IPS DF 6.9 (cell line): ENCODE measurements around the gene TTC21B.

Source experiments
- DNase-seq: peaks from one replicate; pipeline ENCODE4 v3.0.0-alpha.2; 2013; ENCODE audit warnings: low read depth, low spot score
- H3K27ac ChIP-seq: one replicate; pipeline ENCODE4 v1.5.1; 2013; ENCODE audit warnings: low read length, control low read depth
- H3K27me3 ChIP-seq: 2 replicates; pipeline ENCODE4 v1.6.1; 2013; ENCODE audit warnings: mild to moderate bottlenecking, low read length; ENCODE audit not compliant: control insufficient read depth, insufficient read depth
- H3K36me3 ChIP-seq: 2 replicates; pipeline ENCODE4 v1.6.1; 2013; ENCODE audit warnings: low read length; ENCODE audit not compliant: control insufficient read depth, insufficient read depth
- H3K4me1 ChIP-seq: 2 replicates; pipeline ENCODE4 v1.6.1; 2013; ENCODE audit warnings: low read length; ENCODE audit not compliant: control insufficient read depth, insufficient read depth
- H3K4me3 ChIP-seq: 2 replicates; pipeline ENCODE4 v1.5.1; 2013; ENCODE audit warnings: mild to moderate bottlenecking, low read length
- H3K9me3 ChIP-seq: 2 replicates; pipeline ENCODE4 v1.6.1; 2013; ENCODE audit warnings: low read length, inconsistent platforms; ENCODE audit not compliant: control insufficient read depth, insufficient read depth
- WGBS: extraction: QIAGEN DNeasy Blood & Tissue Kit; methylation state at CpG from one replicate; pipeline ENCODE4 v1.1.7; 2013; ENCODE audit warnings: mixed read lengths, missing lambda C conversion rate; ENCODE audit not compliant: insufficient read length, insufficient coverage; 5-methylcytosine and 5-hydroxymethylcytosine counted together

Gene TTC21B

GRCh38 chr2:165843351-165843750 lies 110.2 kb downstream of the TTC21B start:
- no peak for DNase-seq
- Histone ChIP-seq H3K4me3 (no peak overlapping the region), H3K36me3 (no peaks in the 10 kb centered on the region), H3K27me3 (no peaks in the 10 kb centered on the region), H3K27ac (no peak overlapping the region), H3K9me3 (no peaks in the 10 kb centered on the region), H3K4me1 (peaks cover 2% of the 10 kb centered on the region; the same call in 1 of the 2 replicates)
- WGBS = no CpG with 5 or more reads among the region's 1 CpG

GRCh38 chr2:165840333-165840958 lies 113.1 kb downstream of the TTC21B start:
- no peak overlapping the region for H3K4me3 ChIP-seq
- no peaks in the 10 kb centered on the region for H3K36me3 ChIP-seq
- H3K4me1 ChIP-seq = peaks cover 3% of the 10 kb centered on the region; the same call in 1 of the 2 replicates
- H3K27me3 ChIP-seq = no peaks in the 10 kb centered on the region
- H3K9me3 ChIP-seq = no peaks in the 10 kb centered on the region
- DNase-seq = no peak
- no peak overlapping the region for H3K27ac ChIP-seq

GRCh38 chr2:165839610-165840009 lies 114.0 kb downstream of the TTC21B start:
- no peaks in the 10 kb centered on the region for H3K36me3 ChIP-seq
- H3K4me1 ChIP-seq = peaks cover 3% of the 10 kb centered on the region; the same call in 1 of the 2 replicates
- no CpG with 5 or more reads among the region's 2 CpGs for whole genome bisulfite sequencing
- no peak overlapping the region for H3K27ac ChIP-seq
- H3K4me3 ChIP-seq = no peak overlapping the region
- H3K9me3 ChIP-seq = no peaks in the 10 kb centered on the region
- no peak for DNase-seq
- no peaks in the 10 kb centered on the region for H3K27me3 ChIP-seq

GRCh38 chr2:165837122-165837521 lies 116.5 kb downstream of the TTC21B start:
- 0 out of 2 replicates have a peak, but pooled peaks cover 1% of the 10 kb centered on the region for H3K4me1 ChIP-seq
- H3K27me3 ChIP-seq = no peaks in the 10 kb centered on the region
- H3K4me3 ChIP-seq = no peak overlapping the region
- no CpG with 5 or more reads among the region's 3 CpGs for WGBS
- no peaks in the 10 kb centered on the region for H3K9me3 ChIP-seq
- DNase-seq = no peak
- no peak overlapping the region for H3K27ac ChIP-seq
- no peaks in the 10 kb centered on the region for H3K36me3 ChIP-seq

GRCh38 chr2:165835363-165835762 lies 118.2 kb downstream of the TTC21B start:
- DNase-seq = no peak
- no peaks in the 10 kb centered on the region for H3K27me3 ChIP-seq
- H3K27ac ChIP-seq = no peak overlapping the region
- H3K4me1 ChIP-seq = 0 out of 2 replicates have a peak, but pooled peaks cover 1% of the 10 kb centered on the region
- H3K4me3 ChIP-seq = no peak overlapping the region
- WGBS = no CpG with 5 or more reads among the region's 2 CpGs
- H3K9me3 ChIP-seq = no peaks in the 10 kb centered on the region
- H3K36me3 ChIP-seq = no peaks in the 10 kb centered on the region

GRCh38 chr2:165833156-165833555 lies 120.4 kb downstream of the TTC21B start:
- Histone ChIP-seq H3K9me3 (no peaks in the 10 kb centered on the region), H3K27ac (no peak overlapping the region), H3K36me3 (no peaks in the 10 kb centered on the region), H3K27me3 (no peaks in the 10 kb centered on the region), H3K4me3 (no peak overlapping the region), H3K4me1 (no peaks in the 10 kb centered on the region)
- DNase-seq = no peak
- no CpG with 5 or more reads among the region's 4 CpGs for WGBS

- no peaks in the 10 kb centered on the region for H3K9me3 ChIP-seq
- no CpG with 5 or more reads among the region's 1 CpG for WGBS
- no peaks in the 10 kb centered on the region for H3K4me1 ChIP-seq
- no peak for DNase-seq
- no peaks in the 10 kb centered on the region for H3K27me3 ChIP-seq
- no peak overlapping the region for H3K4me3 ChIP-seq
- H3K27ac ChIP-seq = no peak overlapping the region
- H3K36me3 ChIP-seq = no peaks in the 10 kb centered on the region
Measured at GRCh38 chr2:165827921-165828276, 125.7 kb downstream of the TTC21B start.

- Histone ChIP-seq H3K9me3 (no peaks in the 10 kb centered on the region), H3K4me3 (no peak overlapping the region), H3K4me1 (no peaks in the 10 kb centered on the region), H3K36me3 (no peaks in the 10 kb centered on the region), H3K27ac (no peak overlapping the region), H3K27me3 (no peaks in the 10 kb centered on the region)
- DNase-seq = no peak
- WGBS = no CpG with 5 or more reads among the region's 3 CpGs
Measured at GRCh38 chr2:165827016-165827920, 126.3 kb downstream of the TTC21B start.

- Histone ChIP-seq H3K4me1 (no peaks in the 10 kb centered on the region), H3K9me3 (no peaks in the 10 kb centered on the region), H3K4me3 (no peak overlapping the region), H3K36me3 (no peaks in the 10 kb centered on the region), H3K27ac (no peak overlapping the region), H3K27me3 (no peaks in the 10 kb centered on the region)
- no peak for DNase-seq
- WGBS = no CpG with 5 or more reads among the region's 2 CpGs
Measured at GRCh38 chr2:165825041-165825440, 128.5 kb downstream of the TTC21B start.
